Tibial artery (tissue), 4 donors: ENCODE measurements around the gene CERS6.

Experiments
- DNase-seq, 2 donors: peaks; one replicate each; pipeline ENCODE4 v3.0.0-alpha.2; 2019
- H3K27ac ChIP-seq, 2 donors: fragments of 200-600 bp; sonication (generic) in 1 of 2; 1 replicate in 1 of 2; 2 replicates in 1 of 2; pipeline ENCODE4 v1.5.1; 2018 to 2019; ENCODE audit warnings: mild to moderate bottlenecking in 1 of 2
- H3K27me3 ChIP-seq, 2 donors: fragments of 200-600 bp; sonication (generic) in 1 of 2; one replicate each; pipeline versions ENCODE4 v1.5.1 to v1.6.0; 2016 to 2019
- H3K36me3 ChIP-seq, 3 donors: fragments of 200-600 bp; sonication (generic) in 2 of 3; one replicate each; pipeline ENCODE4 v1.5.1; 2016 to 2019; ENCODE audit warnings: mild to moderate bottlenecking in 2 of 3
- H3K4me1 ChIP-seq, 4 donors: fragments of 200-600 bp; sonication (generic) in 2 of 4; 1 replicate in 3 of 4; 2 replicates in 1 of 4; pipeline ENCODE4 v1.5.1; 2016 to 2019
- H3K4me3 ChIP-seq, 2 donors: fragments of 200-600 bp; sonication (generic) in 1 of 2; 1 replicate in 1 of 2; 2 replicates in 1 of 2; pipeline ENCODE4 v1.5.1; 2018 to 2019; ENCODE audit warnings: mild to moderate bottlenecking in 2 of 2
- H3K9me3 ChIP-seq, 3 donors: fragments of 200-600 bp; sonication (generic) in 1 of 3; one replicate each; pipeline ENCODE4 v1.5.1; 2016 to 2019
- intact Hi-C: fragments of 100-400 bp; cut with DNase I; formaldehyde crosslinking; loops from one replicate; pipeline ENCODE4 v1.15.0; 2023; ENCODE audit warnings: low total_unique reads
- TF ChIP-seq, protein P1 (sequence below), 2 experiments: fragments of 200-600 bp in 1 of 2; fragments of 450-650 bp in 1 of 2; IDR thresholded peaks; one replicate each; pipeline ENCODE4 v1.5.1; 2017 to 2019; ENCODE audit warnings: antibody characterized with exemption in 2 of 2, mild to moderate bottlenecking in 1 of 2, moderate library complexity in 1 of 2

Gene CERS6

DNA sequence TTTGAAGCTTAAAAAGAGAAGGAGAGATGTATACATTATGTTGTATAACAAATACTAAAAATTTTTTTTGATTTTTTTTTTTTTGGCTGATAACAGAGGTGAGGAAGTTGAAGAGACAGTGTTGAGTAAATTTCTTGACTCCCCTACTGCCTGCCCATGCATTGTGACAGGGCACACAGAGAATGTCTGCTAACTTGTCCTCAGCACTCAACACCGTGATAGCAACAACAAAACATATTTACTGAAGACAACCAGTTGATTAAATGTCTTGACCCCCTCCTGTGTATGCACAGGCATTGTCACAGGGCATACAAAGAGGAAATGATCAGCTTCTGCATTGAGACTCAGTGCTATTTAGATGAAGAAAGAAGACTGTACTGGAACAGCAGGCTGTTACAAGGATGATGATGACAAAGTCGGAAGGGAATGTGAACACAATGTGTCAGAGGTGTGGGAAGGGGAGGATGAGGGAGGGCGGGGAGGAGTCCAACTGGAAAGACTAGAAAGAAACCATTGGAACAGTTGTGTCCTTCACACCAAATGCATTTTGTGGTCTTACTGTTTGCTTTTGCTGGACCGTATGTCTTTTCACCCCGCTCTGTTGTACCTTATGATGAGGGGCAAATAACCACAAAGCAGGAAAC lies 89.5 kb downstream of the CERS6 start:
- H3K36me3 ChIP-seq, result no peaks in the 10 kb centered on the region
- DNase-seq, result no peak
- H3K27me3 ChIP-seq, result no peaks in the 10 kb centered on the region
- no peak overlapping the region for H3K27ac ChIP-seq
- H3K9me3 ChIP-seq, result no peaks in the 10 kb centered on the region
- TF ChIP-seq, protein P1, sequence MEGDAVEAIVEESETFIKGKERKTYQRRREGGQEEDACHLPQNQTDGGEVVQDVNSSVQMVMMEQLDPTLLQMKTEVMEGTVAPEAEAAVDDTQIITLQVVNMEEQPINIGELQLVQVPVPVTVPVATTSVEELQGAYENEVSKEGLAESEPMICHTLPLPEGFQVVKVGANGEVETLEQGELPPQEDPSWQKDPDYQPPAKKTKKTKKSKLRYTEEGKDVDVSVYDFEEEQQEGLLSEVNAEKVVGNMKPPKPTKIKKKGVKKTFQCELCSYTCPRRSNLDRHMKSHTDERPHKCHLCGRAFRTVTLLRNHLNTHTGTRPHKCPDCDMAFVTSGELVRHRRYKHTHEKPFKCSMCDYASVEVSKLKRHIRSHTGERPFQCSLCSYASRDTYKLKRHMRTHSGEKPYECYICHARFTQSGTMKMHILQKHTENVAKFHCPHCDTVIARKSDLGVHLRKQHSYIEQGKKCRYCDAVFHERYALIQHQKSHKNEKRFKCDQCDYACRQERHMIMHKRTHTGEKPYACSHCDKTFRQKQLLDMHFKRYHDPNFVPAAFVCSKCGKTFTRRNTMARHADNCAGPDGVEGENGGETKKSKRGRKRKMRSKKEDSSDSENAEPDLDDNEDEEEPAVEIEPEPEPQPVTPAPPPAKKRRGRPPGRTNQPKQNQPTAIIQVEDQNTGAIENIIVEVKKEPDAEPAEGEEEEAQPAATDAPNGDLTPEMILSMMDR (IDR thresholded peaks at IDR 0.05), result no peak
- H3K4me1 ChIP-seq, result peaks cover 0 to 4% (median 0%) of the 10 kb centered on the region in 4 donors
- no peak overlapping the region for H3K4me3 ChIP-seq
- intact Hi-C loops, result no loop called here

DNA sequence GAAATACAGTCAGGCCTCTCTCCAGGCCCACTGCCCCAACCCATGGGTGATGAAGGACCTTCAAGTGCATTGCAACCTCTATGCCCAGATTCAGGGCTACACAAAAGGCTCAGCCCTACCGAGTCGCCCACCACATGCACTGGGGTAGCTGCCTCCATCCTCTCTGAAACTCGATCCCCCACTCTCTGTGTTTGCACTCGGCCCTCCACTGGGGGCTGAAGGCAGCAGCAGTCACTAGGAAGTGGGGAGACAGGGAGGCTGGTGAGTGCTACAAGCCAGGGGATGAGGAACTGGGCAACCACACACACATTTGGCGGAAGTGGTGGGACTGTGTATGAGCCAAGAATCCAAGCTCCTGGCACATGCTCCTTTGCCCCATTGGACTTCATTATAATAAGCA lies 94.6 kb downstream of the CERS6 start:
- Histone ChIP-seq H3K27ac (no peak overlapping the region), H3K36me3 (no peaks in the 10 kb centered on the region), H3K27me3 (no peaks in the 10 kb centered on the region), H3K4me3 (no peak overlapping the region), H3K4me1 (peaks cover 0 to 2% (median 0%) of the 10 kb centered on the region in 4 donors), H3K9me3 (no peaks in the 10 kb centered on the region)
- TF ChIP-seq, protein P1 (IDR thresholded peaks at IDR 0.05), result no peak
- intact Hi-C loops, result no loop called here
- peak; percentile 48 to 69 for DNase-seq

DNA sequence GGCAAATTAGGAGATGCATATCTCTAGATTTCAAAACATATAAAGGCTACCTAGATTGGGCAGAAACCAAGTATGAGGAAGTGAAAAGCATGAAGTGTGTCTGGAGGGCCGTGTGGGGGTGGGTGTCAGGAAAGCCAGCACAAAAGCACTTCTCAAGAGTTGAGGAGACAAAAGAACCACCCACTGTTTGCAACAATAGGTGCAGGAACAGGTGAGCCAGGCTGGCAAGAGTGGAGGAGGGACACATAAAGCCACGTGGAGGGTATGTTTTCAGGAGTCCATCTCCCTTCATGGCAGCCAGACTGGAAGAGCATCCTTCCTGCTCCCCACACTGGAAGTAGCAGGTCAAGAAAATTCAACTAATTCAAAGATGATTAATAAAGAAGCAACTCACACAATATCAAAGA lies 96.4 kb downstream of the CERS6 start:
- no peak overlapping the region for H3K4me3 ChIP-seq
- no peaks in the 10 kb centered on the region for H3K4me1 ChIP-seq
- intact Hi-C loops, result no loop called here
- no peak for DNase-seq
- TF ChIP-seq, protein P1 (IDR thresholded peaks at IDR 0.05), result no peak
- no peaks in the 10 kb centered on the region for H3K9me3 ChIP-seq
- H3K27me3 ChIP-seq, result no peaks in the 10 kb centered on the region
- H3K27ac ChIP-seq, result no peak overlapping the region
- H3K36me3 ChIP-seq, result no peaks in the 10 kb centered on the region

DNA sequence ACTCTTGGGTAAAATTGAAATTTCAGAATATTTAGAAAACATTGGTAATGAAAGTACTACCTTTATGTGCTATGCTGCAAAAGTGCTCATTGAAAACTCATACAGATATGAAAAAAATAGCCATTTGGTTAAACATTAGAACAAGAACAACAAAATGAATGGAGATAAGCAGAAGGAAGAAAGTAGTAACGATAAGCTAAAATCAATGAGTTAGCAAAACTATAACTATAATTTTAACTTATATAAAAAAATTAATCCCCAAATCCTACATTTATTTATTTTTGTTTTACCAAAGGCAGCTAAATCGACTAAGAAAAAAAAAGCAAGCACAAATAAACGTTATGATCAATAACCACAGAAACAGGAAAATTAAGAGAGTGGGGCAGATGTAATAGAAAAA lies 99.2 kb downstream of the CERS6 start:
- Histone ChIP-seq H3K27ac (no peak overlapping the region), H3K9me3 (no peaks in the 10 kb centered on the region), H3K36me3 (no peaks in the 10 kb centered on the region), H3K27me3 (no peaks in the 10 kb centered on the region), H3K4me3 (no peak overlapping the region), H3K4me1 (peaks cover 0 to 5% (median 0%) of the 10 kb centered on the region in 4 donors)
- no peak for DNase-seq
- TF ChIP-seq, protein P1 (IDR thresholded peaks at IDR 0.05), result no peak
- intact Hi-C loops, result no loop called here

DNA sequence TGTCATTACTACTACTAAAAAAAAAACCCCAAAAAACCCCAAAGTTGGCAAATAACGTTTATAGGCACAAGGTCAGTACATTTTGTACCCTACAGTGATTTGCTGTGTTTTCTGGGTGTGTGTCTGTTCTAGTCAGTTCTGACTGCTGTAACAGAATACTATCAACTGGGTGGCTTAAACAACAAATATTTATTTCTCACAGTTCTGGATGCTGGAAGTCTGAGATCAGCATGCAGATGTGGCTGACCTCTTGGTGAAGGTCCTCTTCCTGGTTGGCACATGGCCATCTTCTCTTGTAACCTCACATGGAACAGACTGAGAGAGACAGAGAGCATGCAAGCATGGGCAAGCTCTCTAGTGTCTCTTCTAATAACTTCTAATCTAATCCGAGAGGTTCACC lies 103.1 kb downstream of the CERS6 start:
- Histone ChIP-seq H3K36me3 (peaks cover 0 to 7% (median 0%) of the 10 kb centered on the region in 3 donors), H3K4me3 (no peak overlapping the region), H3K9me3 (no peaks in the 10 kb centered on the region), H3K27me3 (no peaks in the 10 kb centered on the region), H3K4me1 (peaks cover 0 to 5% (median 0%) of the 10 kb centered on the region in 4 donors), H3K27ac (no peak overlapping the region)
- intact Hi-C loops, result no loop called here
- no peak for DNase-seq
- TF ChIP-seq, protein P1 (IDR thresholded peaks at IDR 0.05), result no peak
